Stimulated activated CD8-positive, alpha-beta memory T cell treated with anti-CD3 and anti-CD28 coated beads, Interleukin-4, amount 100 ng/mL, for 1 hour (primary cell): ENCODE results near the gene KCNJ6.
"Not testable (repeated sequence)": the region's sequence is repeated elsewhere in the genome, so short reads cannot be mapped to it uniquely, and the experiment has no call there.

ENCODE experiments used
- DNase-seq, 2 donors: peaks; one replicate each; pipeline ENCODE4 v3.0.0-alpha.2; 2020; ENCODE audit warnings: low read depth in 2 of 2, low spot score in 1 of 2

The KCNJ6 gene

GRCh38 chr21:37742115-37742514, 174.1 kb downstream of the KCNJ6 start:
- no peak for DNase-seq

GRCh38 chr21:37737996-37738395, 178.3 kb downstream of the KCNJ6 start:
- DNase-seq: no peak

- no peak for DNase-seq
These were observed 178.8 kb downstream of the KCNJ6 start for GRCh38 chr21:37737507-37737906.

- no peak for DNase-seq
These were observed 181.4 kb downstream of the KCNJ6 start for GRCh38 chr21:37734846-37735245.

GRCh38 chr21:37732927-37733326, 183.3 kb downstream of the KCNJ6 start:
- no peak for DNase-seq

- DNase-seq: no peak
These were observed 192.1 kb downstream of the KCNJ6 start for GRCh38 chr21:37724201-37724600.

- DNase-seq: no peak
These were observed 198.7 kb downstream of the KCNJ6 start for GRCh38 chr21:37717534-37717933.

GRCh38 chr21:37712569-37712934, 203.7 kb downstream of the KCNJ6 start:
- not testable (repeated sequence) for DNase-seq

GRCh38 chr21:37711836-37712568, 204.3 kb downstream of the KCNJ6 start:
- no peak for DNase-seq

- DNase-seq: no peak
These were observed 204.9 kb downstream of the KCNJ6 start for GRCh38 chr21:37711286-37711829.

GRCh38 chr21:37710546-37711285, 205.5 kb downstream of the KCNJ6 start:
- DNase-seq: no peak

- no peak for DNase-seq
These were observed 211.5 kb downstream of the KCNJ6 start for GRCh38 chr21:37704751-37705150.

GRCh38 chr21:37702241-37702640, 214.0 kb downstream of the KCNJ6 start:
- no peak for DNase-seq

- DNase-seq: no peak
These were observed 215.5 kb downstream of the KCNJ6 start for GRCh38 chr21:37700641-37701202.

- DNase-seq: no peak
These were observed 217.1 kb downstream of the KCNJ6 start for GRCh38 chr21:37699024-37699775.

- no peak for DNase-seq
These were observed 219.3 kb downstream of the KCNJ6 start for GRCh38 chr21:37696936-37697335.

- no peak for DNase-seq
These were observed 221.1 kb downstream of the KCNJ6 start for GRCh38 chr21:37695111-37695510.

- no peak for DNase-seq
These were observed 227.2 kb downstream of the KCNJ6 start for GRCh38 chr21:37688952-37689659.

GRCh38 chr21:37686991-37687810, 229.1 kb downstream of the KCNJ6 start:
- no peak for DNase-seq

GRCh38 chr21:37684547-37684946, 231.7 kb downstream of the KCNJ6 start:
- no peak for DNase-seq
